Measurements from ENCODE around the gene GATAD2B.

GATAD2B gene

GRCh38 chr1:153795934-153796785 lies 126.6 kb downstream of the GATAD2B start:
- TF ChIP-seq CTCF (IDR thresholded peaks at IDR 0.05; ENCODE audit: control extremely low read depth, extremely low read depth, low read depth, missing control alignments): no peak
- DNase-seq (ENCODE audit: extremely low spot score): no peak
- CTCF ChIA-PET: interaction anchor here (0.6 to 3.8 kb wide), 30 partner anchors 10 to 194 kb away, joined by 3 to 35 read pairs (median 5); partner anchors contain the start of genes CREB3L4, CRTC2, DENND4B and JTB
- POLR2A ChIA-PET: interaction anchor here (1.1 kb wide), 1 partner anchor 171 kb away, joined by 3 read pairs; the partner anchor contains the start of gene CREB3L4

- no peak for TF ChIP-seq CTCF (IDR thresholded peaks at IDR 0.05; ENCODE audit: control extremely low read depth, extremely low read depth, low read depth, missing control alignments)
- POLR2A ChIA-PET: no interaction called here
- CTCF ChIA-PET: interaction anchor here (1.3 to 2.0 kb wide), 3 partner anchors 10 to 185 kb away, joined by 3 to 10 read pairs (median 5); no protein-coding TSS in a partner anchor
- no peak for DNase-seq (ENCODE audit: extremely low spot score)
These were observed 127.4 kb downstream of the GATAD2B start for GRCh38 chr1:153795330-153795837.

GRCh38 chr1:153794624-153795329 lies 128.0 kb downstream of the GATAD2B start:
- POLR2A ChIA-PET: no interaction called here
- TF ChIP-seq CTCF (IDR thresholded peaks at IDR 0.05; ENCODE audit: control extremely low read depth, extremely low read depth, low read depth, missing control alignments): no peak
- DNase-seq (ENCODE audit: extremely low spot score): no peak
- CTCF ChIA-PET: interaction anchor here (0.7 to 1.3 kb wide), 2 partner anchors 151 to 152 kb away, joined by 3 read pairs; partner anchors contain the start of gene DENND4B

- ChIA-PET CTCF (interaction anchor here (0.7 to 2.7 kb wide), 5 partner anchors 8 to 193 kb away, joined by 3 to 9 read pairs (median 5); partner anchors contain the start of genes DENND4B and RAB13), POLR2A (no interaction called here)
- DNase-seq (ENCODE audit: extremely low spot score): no peak
- no peak for TF ChIP-seq CTCF (IDR thresholded peaks at IDR 0.05; ENCODE audit: control extremely low read depth, extremely low read depth, low read depth, missing control alignments)
These were observed 128.7 kb downstream of the GATAD2B start for GRCh38 chr1:153793973-153794615.

GRCh38 chr1:153793261-153793972 lies 129.4 kb downstream of the GATAD2B start:
- DNase-seq (ENCODE audit: extremely low spot score): no peak
- ChIA-PET CTCF (interaction anchor here (0.9 to 2.7 kb wide), 5 partner anchors 9 to 478 kb away, joined by 3 to 9 read pairs (median 5); partner anchors contain the start of gene RAB13), POLR2A (no interaction called here)
- TF ChIP-seq CTCF (IDR thresholded peaks at IDR 0.05; ENCODE audit: control extremely low read depth, extremely low read depth, low read depth, missing control alignments): no peak
